Activated CD8-positive, alpha-beta memory T cell treated with anti-CD3 and anti-CD28 coated beads, Interleukin-2, amount 50 U/mL, for 24 hours (primary cell): Measurements from ENCODE around the gene APC2.
"Not testable (repeated sequence)": the region's sequence is repeated elsewhere in the genome, so short reads cannot be mapped to it uniquely, and the experiment has no call there.

Source experiments
- DNase-seq: peaks from one replicate; pipeline ENCODE4 v3.0.0-alpha.2; 2020; ENCODE audit errors: extremely low read depth

The APC2 gene

DNA sequence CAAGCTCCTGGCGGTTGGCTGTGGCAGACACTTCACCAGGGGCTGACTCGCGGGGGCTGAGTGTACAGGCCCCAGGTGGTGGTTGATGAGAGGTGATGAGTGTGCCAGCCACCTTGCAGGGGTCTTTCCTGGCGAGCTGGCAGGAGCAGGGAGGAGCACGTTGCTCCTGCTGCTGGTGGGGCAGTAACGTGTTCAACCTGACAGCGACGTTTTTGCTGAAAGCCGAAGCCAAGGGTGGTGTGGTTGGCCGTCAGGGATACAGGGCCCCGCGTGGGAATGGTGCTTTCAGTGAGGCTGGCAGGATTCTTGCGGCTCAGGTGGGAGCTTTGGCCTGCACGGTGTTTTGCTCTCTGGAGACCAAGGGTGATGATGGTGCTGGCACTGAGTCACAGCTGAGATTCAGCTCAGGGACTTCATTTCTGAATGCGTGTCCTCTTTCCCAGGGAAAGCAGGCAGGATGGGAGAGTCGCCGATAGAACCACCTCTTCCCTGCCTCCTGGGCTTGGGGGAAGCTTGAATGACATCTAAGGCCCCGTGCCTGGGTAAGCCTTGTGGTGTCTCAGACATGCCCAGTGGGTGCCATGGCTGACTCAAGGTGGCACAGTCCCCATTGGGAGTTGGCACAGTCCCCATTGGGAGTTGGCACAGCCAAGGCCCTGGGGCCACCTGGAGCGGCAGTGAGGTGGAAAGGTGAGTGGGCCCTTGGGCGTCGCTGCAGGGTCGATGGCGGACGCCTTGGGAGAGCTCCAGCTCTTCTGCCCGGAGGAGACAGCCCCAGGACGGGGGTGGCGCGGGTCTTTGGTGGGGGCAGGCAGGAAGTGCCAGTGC, 33.7 kb upstream of the APC2 start:
- no peak for DNase-seq

DNA sequence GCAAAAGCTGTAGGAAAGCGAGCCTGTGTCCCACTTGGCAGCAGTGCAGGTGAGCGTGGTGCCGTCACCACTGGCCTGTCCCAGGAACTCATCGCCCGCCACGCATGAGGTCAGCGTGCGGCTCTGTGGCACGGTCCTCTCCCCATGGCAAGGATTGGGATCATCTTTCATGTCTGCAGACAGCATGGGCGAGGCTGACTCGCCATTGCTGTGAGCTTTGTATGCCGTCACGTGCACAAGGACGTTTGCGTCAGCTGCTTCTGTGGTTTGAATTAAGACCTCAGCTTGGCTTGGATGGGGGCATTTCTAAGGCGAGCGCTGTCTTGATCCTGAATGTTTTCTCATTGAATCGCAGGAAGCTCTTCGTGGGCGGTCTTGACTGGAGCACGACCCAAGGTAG, 32.8 kb upstream of the APC2 start:
- no peak for DNase-seq

DNA sequence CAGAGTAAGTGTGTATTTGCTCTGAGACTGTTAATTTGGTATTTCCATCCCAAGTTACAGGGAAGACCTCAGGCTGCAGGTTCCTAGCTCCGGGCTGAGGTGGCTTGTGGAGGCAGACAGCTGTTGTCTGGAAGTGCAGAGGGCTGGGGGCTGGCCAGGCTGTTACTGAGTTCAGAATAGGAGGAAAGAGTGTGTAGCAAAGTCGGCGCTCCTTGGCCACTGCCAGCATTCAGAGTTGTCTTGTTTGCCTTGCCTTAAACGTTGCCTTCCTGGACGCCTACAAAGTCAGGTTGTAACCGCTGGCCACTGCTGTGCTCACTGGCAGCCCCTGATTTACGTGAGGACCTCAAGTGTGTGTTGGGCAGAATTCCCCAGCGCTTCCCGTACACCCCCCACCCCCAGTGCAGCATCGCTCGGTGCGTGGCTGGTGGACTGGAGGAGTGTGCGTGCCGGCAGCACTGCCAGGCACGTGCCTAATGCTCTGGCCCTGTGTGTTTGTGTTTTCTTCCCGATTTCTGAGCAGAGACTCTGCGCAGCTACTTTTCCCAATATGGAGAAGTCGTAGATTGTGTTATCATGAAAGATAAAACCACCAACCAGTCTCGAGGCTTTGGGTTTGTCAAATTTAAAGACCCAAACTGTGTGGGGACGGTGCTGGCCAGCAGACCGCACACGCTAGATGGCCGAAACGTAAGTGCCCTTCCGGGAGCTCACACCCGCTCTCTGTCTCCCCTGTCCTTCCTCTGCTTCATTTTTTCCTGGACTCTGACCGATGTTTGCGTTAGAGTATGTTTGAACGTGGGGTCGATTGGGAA, 32.0 kb upstream of the APC2 start:
- DNase-seq, result no peak

DNA sequence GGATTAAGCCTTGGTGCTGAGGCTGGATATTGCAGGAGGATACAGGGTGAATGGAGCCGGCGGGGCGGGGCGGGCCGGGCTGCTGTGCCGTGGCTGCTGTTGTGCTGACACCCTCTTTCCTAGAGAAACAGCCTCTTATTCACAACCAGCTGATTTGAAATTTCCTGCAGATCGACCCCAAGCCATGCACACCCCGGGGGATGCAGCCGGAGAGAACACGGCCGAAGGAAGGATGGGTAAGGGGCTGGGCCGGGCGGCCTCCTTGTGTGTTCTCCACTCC, 31.5 kb upstream of the APC2 start:
- DNase-seq, result no peak

DNA sequence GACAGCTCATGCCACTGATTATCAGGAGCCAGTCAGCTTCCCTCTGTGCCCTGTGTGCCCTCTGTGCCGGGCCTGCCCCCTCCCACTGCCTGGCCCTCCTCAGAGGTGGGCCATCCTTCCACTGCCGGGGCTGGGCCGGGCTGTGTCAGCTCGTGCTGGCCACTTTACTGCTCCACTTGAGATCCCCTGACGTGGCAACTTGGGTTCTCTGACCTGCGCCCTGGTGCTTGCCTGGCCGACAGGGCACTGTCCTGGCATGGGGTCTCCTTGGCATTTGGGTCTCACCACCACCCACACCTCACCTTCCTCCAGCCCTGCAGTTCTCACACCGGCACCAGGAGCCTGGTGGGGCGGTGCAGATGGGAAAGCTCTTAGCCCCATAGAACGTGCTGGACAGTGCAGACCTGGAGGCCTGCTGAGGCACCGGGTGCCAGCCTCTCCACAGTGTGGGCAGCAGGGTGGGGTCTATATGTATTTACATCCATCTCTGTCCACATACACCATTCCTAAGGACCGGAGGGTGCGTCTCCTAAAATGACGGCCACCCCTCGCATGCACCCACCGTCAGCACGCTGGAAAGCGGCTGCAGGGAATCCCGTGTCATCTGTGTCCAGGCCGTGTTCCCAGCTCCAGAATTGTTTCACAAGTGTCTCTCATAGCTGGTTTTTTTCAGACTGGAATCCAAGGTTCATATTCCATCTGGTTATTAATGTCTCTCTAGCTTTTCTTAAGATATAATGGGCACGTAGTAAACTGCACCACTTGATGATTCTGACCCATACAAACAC, 30.8 kb upstream of the APC2 start:
- no peak for DNase-seq

DNA sequence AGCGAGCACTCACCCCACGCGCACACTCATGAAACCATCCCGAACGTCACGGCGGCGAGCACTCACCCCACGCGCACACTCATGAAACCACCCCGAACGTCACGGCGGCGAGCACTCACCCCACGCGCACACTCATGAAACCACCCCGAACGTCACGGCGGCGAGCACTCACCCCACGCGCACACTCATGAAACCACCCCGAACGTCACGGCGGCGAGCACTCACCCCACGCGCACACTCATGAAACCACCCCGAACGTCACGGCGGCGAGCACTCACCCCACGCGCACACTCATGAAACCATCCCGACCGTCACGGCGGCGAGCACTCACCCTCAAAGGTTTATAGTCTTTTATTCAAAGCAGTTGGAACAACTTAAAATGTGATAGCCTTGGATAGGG, 29.8 kb upstream of the APC2 start:
- not testable (repeated sequence) for DNase-seq

DNA sequence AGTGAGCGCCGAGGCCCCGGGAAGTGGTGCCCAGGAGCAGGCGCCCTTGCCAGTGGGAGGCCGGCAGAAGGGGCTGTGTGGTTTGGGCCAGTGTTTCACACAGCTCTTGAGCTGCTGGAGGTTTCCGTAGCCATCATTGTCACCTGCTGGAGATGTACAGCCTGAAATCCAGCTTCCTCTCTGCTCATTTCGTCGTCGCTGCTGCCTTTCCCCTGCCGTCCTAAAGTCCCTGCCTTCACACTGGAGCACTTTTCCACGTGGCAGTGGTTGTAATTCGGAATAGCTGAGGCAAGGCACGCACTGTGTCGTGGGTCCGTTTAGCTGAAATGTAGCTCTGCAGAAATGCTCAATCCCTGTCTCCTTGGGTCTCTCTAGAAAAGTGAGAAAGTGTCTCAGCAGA, 29.3 kb upstream of the APC2 start:
- DNase-seq, result no peak

DNA sequence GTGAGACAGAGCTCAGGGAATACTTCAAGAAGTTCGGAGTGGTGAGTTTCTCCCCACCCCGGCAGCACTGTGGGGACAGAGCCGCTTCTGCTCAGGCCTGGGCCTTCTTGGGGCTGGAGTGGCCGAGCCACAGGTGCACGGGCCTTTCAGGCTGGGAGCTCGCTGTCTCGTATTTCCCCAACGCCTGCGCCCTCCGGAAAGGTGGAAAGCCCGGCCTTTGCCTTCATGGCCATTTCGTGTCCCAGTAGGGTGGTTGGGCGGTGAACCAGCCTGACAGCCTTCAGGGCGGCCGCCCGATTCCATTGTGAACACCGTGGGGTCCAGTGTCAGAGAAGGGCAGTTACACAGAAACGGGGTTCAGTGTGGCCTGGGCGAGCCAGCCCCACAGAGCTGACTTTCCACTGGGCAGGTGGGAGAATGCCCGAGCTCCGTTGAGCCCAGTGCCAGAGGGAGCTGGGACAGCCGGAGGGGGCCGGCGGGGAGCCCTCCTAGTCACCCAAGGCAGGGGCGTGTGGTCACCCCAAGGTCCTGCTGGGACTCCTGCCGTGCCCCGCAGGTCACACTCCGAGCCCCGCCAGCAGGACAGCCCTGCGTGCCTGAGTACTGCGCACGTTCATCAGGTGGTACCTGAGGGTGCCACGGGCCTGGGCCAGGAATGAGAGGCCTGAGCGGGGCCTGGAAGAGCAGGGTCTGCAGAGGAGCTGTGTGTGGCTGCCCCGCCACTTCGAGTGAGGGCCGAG, 28.5 kb upstream of the APC2 start:
- no peak for DNase-seq

DNA sequence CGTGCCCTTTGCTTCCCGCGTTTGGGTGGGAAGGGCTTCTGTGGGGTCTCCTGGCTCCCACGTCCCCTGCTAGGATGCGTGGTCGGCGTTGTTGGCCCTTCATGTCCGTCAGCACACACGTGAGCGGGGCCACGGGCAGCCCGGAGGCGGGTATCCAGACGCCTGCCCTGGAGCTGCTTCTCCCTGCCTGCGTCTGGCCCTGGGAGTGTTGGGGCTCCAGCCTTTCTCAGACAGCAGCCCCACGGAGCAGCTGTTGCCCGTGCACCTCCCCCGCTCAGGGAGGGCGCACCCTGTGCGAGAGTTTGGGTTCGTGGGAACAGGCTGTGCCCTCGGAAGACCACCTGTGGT, 28.0 kb upstream of the APC2 start:
- no peak for DNase-seq

DNA sequence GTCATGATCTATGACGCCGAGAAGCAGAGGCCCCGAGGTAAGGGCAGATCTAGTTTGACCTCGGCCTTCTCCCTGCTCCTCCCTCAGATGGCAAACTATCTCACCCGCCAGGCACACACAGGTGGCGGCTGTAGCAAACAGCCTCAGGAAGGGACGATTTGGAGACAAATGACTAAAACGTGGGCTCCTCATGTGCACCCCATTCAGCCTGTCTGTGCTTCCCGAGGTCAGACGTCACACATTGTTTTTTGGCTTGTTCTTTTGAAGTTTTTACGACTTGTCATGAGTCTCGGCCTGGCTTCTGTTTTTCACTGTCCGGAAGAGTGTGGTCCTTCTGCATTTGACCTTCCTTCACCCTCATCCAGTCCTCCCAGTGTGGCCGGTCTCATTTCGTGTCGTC, 27.6 kb upstream of the APC2 start:
- DNase-seq, result no peak

DNA sequence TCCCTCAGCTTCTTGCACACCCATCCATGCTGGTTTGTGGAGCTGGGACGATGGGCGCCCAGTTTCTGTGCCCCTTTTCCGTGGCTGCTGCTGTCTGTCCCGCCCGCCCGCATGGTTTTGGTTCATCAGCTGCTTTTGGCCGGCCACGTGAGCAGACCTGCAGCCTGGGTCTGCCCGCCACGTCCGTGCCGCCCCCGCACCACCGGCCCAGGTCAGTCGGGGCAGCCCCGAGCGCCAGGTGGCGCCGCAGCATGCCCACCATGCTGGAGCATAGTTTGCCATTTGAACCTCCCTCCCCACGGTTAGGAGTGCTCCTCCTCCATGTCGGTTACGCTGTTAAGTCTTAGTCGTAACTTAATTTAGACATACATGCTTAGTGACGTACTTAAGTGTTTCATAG, 27.0 kb upstream of the APC2 start:
- no peak for DNase-seq

DNA sequence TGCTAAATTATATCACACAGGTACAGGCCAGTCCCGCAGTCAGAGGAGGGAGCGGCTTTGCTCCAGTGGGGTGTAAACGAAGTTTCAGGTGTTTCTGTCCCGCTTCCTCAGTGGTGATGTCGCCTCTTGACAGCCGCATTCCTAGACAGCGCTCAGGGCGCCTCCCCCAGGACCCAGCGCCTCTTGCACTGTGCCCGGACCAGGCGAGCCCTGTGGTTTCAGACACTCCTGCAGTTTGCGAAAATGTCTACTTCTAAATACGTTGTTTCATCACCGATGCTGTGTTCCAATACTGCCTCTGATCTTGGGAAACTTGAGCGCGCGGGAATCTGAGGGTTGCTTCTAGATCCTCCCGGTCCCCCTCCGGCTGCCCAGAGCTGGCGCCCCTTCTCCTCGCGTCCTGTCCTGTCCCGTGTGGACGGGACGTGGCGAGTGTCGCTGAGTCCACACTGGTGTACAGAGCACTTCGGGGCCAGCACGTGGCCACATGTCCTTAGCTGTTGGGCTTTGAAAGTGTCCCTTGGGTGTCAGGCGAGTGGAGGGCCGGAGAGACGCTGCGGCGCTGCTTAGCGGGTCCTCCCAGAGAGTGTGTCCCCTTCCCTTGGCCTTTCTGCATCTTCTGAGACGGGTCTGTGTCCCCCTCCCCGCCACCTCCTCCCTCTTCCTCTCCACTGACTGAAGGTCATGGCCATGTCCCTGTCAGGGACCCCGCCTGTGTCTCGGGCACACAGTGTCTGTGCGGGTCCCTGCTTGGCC, 26.3 kb upstream of the APC2 start:
- no peak for DNase-seq

DNA sequence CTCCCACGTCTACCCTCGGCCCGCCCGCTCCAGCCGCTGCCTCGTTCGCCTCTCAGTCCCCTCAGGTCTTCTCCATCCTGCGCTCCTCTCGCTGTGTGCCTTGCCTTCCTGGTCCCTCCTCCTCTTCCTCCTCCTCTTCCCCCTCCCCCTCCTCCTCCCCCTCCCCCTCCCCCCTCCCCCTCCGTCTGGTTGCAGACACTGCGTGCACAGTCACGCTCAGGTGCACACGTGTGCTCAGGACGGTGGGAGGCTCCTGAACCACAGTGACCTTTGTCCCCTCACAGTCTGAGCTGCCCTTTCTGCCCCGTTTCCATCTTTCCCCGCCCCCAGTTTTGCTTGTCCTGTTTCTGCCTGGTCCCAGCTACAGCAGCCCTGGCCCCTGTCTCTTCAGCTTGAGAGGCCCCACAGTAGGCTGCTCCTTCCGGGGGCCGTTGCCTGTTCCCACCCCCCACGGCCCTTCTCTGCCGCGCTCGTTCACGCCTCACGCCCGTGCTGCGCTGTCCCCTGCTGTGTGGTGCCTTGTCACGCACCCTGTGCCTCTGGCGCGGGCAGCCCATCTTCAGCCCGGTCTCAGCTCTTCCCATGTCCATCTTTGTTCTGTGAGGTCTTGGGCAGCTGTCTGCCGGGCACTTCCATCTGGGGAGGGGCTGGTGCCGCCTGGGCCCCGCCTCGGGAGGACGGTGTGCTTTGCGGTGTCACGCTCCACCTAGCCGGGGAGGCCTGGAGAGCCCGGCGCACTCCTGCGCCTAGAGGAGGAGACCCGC, 25.5 kb upstream of the APC2 start:
- no peak for DNase-seq

DNA sequence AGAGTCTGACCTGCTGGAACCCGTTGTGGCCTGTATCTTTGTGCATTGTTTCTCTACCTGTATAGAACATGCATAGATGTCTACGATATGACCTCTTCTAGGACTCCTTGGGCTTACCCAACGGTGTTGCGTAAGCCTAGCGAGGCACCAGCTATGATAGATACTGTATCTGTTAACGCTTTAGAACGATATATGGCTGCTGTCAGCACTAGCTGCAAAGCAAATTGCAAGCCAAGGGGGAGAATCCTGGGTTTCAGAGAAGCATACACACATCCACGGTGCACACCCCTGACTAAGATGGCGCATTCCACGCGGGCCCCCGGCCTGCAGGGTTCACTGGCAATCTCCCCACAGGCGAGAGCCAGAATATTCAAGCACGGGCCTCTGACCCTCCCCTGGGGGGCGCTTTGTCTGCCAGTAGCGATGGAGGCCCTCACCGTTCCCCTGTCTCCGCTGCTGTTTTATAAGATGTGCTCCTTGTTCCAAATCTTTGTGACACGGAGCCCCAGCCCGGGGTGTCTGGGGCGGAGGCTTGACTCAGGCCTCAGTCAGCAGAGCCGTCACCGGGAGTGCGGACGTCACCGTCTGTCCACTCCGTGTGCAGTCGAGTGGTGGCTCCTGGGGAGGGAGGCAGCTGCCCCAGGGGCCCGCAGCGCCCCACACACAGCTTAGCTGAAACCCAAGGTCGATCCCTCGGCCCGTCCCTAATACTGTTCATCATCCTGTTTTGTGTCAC, 24.7 kb upstream of the APC2 start:
- no peak for DNase-seq

DNA sequence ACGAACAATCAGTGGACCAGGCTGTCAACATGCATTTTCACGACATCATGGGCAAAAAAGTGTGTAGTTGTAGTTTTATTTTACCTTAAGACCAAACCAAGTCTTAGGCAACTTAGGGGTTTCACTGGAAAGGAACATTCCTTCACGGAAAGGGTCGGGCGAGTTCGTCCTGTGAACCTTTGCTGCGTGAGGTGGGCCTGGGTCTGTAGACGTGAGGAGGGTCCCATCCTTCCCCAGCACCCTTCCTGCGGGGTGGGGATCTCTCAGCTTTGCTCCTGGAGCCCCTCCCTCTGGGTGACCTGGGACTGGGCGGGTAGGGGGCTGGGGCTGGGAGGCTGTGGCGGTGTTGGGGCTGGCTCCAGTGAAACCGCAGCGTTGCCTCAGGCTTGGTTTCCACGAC, 24.0 kb upstream of the APC2 start:
- DNase-seq, result no peak

DNA sequence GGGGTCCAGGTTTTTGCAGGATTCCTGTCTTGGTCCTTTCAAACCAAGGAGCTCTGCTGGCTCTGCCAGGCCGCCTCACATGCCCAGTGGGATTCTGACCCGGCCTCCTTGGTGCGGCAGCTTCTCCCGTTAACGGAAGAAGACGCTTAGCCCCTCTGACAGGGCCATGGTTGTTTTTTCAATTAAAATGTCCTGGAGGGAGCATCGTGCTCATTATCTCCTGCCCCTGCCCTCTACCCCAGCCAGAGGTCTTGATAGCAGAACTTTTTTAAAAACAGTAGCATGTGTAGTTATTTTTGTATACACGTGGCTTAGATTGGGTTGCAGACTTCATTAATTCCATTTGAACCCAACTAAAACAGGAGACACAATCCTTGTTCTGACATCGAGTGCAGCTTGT, 23.2 kb upstream of the APC2 start:
- DNase-seq, result no peak

DNA sequence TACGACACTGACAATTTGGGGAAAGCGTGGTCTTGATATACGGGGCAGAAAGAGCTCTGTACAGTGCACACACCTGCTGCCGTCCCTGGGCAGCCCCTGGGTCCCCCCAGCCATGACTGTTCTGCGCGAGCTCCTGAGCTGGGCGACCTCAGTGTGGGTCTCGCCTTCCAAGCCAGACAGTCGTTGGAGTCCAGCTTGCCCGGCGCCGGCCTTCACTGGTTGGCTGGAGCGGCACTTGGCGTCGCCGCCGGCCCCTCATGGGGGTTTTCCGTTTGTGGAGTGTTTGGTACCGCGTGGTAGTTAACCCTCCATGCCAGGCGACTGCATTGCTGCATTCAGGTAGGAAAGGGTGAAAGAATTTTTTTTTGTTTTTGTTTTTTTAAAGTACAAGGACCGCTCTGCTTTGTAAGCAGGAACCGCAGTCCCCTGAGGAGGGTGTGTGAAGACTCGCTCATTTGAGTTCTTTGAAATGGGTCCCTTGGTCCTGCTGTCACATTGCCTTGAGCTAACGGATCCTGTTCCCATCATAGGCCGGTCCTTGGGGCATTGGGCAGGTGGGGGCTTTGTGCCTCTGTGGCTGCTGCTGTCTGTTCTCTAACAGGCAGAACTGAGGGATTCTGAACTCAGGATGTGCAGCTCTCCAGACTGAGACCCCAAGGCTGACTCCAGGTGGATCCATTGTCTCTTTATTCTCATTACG, 22.6 kb upstream of the APC2 start:
- no peak for DNase-seq

DNA sequence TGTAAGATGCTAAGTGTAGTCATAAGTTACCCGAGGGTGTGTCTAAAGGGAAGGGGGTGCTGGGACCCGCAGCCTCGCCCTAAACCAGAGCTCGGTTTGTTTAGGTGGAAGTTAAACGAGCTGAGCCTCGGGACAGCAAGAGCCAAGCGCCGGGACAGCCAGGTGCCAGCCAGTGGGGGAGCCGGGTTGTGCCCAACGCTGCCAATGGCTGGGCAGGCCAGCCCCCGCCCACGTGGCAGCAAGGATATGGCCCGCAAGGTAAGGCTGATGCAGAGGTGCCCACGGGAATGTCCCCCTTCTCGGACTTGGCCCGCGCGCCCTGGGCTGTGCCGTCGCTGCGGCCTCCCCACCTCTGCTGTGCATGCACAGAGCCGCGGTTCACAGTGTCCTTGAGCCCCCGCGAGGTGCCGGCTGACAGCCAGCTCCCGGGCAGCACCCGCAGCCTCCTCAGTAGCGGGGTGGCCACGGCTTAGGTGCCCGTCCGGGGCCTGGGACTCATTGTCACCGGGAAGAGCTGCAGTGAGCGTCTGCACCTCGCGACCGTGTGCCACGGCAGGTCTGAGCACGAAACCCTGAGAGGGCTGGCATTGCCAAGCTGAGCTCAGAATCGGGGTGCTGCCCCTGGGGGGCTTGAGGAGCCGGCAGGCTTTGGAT, 21.1 kb upstream of the APC2 start:
- DNase-seq, result no peak

DNA sequence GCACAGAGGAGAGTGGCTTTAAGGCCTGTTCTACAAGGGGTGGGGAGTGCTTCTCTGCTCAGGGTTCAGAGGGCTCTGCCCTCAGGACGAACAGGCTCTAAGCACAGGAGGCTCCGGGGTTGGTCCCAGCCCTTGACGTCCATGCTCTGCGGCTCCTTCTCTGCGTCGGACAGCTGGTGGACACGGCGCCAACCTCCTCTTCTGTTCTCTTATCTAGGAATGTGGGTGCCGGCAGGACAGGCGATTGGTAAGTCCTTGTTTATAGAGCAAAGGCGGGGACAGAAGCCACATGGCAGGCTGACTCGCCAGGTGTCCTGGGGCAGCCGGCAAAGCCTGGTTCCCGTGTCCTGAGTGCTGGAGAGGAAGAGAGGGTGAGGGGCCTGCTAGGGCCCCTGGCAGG, 20.2 kb upstream of the APC2 start:
- DNase-seq, result no peak
